MCF 10A (cell line): Measurements from ENCODE around the gene ADH6. TPM values are rescaled to one million over a fixed set of nuclear protein-coding genes. Genes with fewer than 3 reads are reported as not detected.

ENCODE experiments used
- BruUV-seq: library from RNA; stranded (reverse); fragments of 400-500 nt; replicated peaks from 2 replicates; lab custom pipeline; 2021; lab: Mats Ljungman, UMichigan
- CTCF ChIA-PET: fragments of 300-600 bp; sonication (Branson Sonifier 250); formaldehyde crosslinking; extraction: SDS; loops from one replicate; lab custom pipeline; 2021; ENCODE audit warnings: antibody characterized with exemption, inconsistent platforms; lab: Yijun Ruan, JAX
- POLR2A ChIA-PET: fragments of 300-600, 350-650 bp; sonication (Branson Sonifier 250); formaldehyde crosslinking; extraction: SDS; loops from one replicate; lab custom pipeline; 2020; ENCODE audit warnings: antibody characterized with exemption, inconsistent platforms; lab: Yijun Ruan, JAX
- DNase-seq: peaks from one replicate; pipeline ENCODE4 v3.0.0-alpha.2; 2018; ENCODE audit not compliant: unreplicated experiment
- H3K27ac Mint-ChIP-seq: one replicate; pipeline ENCODE4 v1.8.0; 2022; ENCODE audit warnings: mild to moderate bottlenecking, low read depth, mixed read lengths; ENCODE audit not compliant: unreplicated experiment
- H3K27me3 Mint-ChIP-seq: one replicate; pipeline ENCODE4 v1.8.0; 2022; ENCODE audit warnings: mixed read lengths; ENCODE audit not compliant: insufficient read depth, unreplicated experiment
- H3K36me3 Mint-ChIP-seq: one replicate; pipeline ENCODE4 v1.8.0; 2022; ENCODE audit warnings: mild to moderate bottlenecking, moderate library complexity, mixed read lengths; ENCODE audit not compliant: insufficient read depth, unreplicated experiment
- H3K4me1 Mint-ChIP-seq: one replicate; pipeline ENCODE4 v1.8.0; 2022; ENCODE audit warnings: mixed read lengths; ENCODE audit not compliant: insufficient read depth, unreplicated experiment
- H3K4me3 Mint-ChIP-seq: one replicate; pipeline ENCODE4 v1.8.0; 2022; ENCODE audit warnings: mild to moderate bottlenecking, moderate library complexity, mixed read lengths; ENCODE audit not compliant: unreplicated experiment
- H3K9me3 Mint-ChIP-seq: one replicate; pipeline ENCODE4 v1.8.0; 2022; ENCODE audit warnings: mixed read lengths; ENCODE audit not compliant: unreplicated experiment
- CTCF ChIP-seq: fragments of 200-600 bp; IDR thresholded peaks from one replicate; pipeline ENCODE4 v1.8.0; 2022; ENCODE audit warnings: antibody characterized with exemption, mild to moderate bottlenecking; ENCODE audit not compliant: unreplicated experiment
- intact Hi-C: fragments of 100-400 bp; cut with micrococcal nuclease; formaldehyde crosslinking; loops from 2 replicates; pipeline ENCODE4 v1.14.1; 2022
- total RNA-seq: library from RNA; stranded (reverse); gene quantifications from 2 replicates; pipeline ENCODE4 v1.2.3, GENCODE V29; 2022

The ADH6 gene
- total RNA-seq, 1 experiment from 2014 or later = not detected

GRCh38 chr4:99185581-99185980 lies 33.5 kb downstream of the ADH6 start:
- intact Hi-C loops = no loop called here
- Mint-ChIP-seq H3K27ac (no peak overlapping the region), H3K9me3 (peaks cover 20% of the 10 kb centered on the region), H3K36me3 (peaks cover 6% of the 10 kb centered on the region), H3K4me1 (peaks cover 5% of the 10 kb centered on the region), H3K4me3 (no peak overlapping the region), H3K27me3 (no peaks in the 10 kb centered on the region)
- no peak for DNase-seq
- BruUV-seq = no TSS peak
- no peak for TF ChIP-seq CTCF
- CTCF ChIA-PET = interaction anchor here (1.8 kb wide), 1 partner anchor 16 kb away, joined by 9 read pairs; no protein-coding TSS in a partner anchor
- POLR2A ChIA-PET = no interaction called here

- peak; percentile 94 for DNase-seq
- no peak for TF ChIP-seq CTCF
Observed at GRCh38 chr4:99180382-99181070, 38.5 kb downstream of the ADH6 start.

GRCh38 chr4:99179626-99180025 lies 39.4 kb downstream of the ADH6 start:
- Mint-ChIP-seq H3K4me1 (peaks cover 17% of the 10 kb centered on the region), H3K36me3 (peaks cover 6% of the 10 kb centered on the region), H3K27me3 (no peaks in the 10 kb centered on the region), H3K27ac (peak overlapping the region; percentile 35), H3K4me3 (no peak overlapping the region), H3K9me3 (peaks cover 15% of the 10 kb centered on the region)
- intact Hi-C loops = no loop called here
- BruUV-seq = no TSS peak
- POLR2A ChIA-PET = interaction anchor here (0.6 to 0.9 kb wide), 4 partner anchors 10 to 259 kb away, joined by 3 to 4 read pairs (median 3); partner anchors contain the start of gene ADH5
- DNase-seq = peak; percentile 91
- TF ChIP-seq CTCF = no peak
- CTCF ChIA-PET = interaction anchor here (0.9 kb wide), 1 partner anchor 71 kb away, joined by 4 read pairs; no protein-coding TSS in a partner anchor

More at GRCh38 chr4:99180382-99181070, 38.5 kb downstream of the ADH6 start:
- ChIA-PET CTCF (interaction anchor here (0.6 kb wide), 2 partner anchors 14 to 74 kb away, joined by 3 read pairs; no protein-coding TSS in a partner anchor), POLR2A (interaction anchor here (0.6 to 0.9 kb wide), 4 partner anchors 11 to 291 kb away, joined by 3 to 4 read pairs (median 3); no protein-coding TSS in a partner anchor)
- Mint-ChIP-seq H3K4me1 (peaks cover 17% of the 10 kb centered on the region), H3K4me3 (no peak overlapping the region), H3K36me3 (peaks cover 6% of the 10 kb centered on the region), H3K9me3 (peaks cover 24% of the 10 kb centered on the region), H3K27ac (no peak overlapping the region), H3K27me3 (no peaks in the 10 kb centered on the region)
- intact Hi-C loops = no loop called here
- no TSS peak for BruUV-seq

- ChIA-PET POLR2A (interaction anchor here (0.6 to 1.5 kb wide), 2 partner anchors 28 to 91 kb away, joined by 3 read pairs; partner anchors contain the start of gene ADH5), CTCF (interaction anchor here (0.9 kb wide), 1 partner anchor 71 kb away, joined by 4 read pairs; no protein-coding TSS in a partner anchor)
- intact Hi-C loops = no loop called here
- Mint-ChIP-seq H3K4me3 (no peak overlapping the region), H3K36me3 (peaks cover 3% of the 10 kb centered on the region), H3K27me3 (no peaks in the 10 kb centered on the region), H3K27ac (peak overlapping the region; percentile 35), H3K9me3 (peaks cover 12% of the 10 kb centered on the region), H3K4me1 (peaks cover 17% of the 10 kb centered on the region)
- TF ChIP-seq CTCF = no peak
- BruUV-seq = no TSS peak
- no peak for DNase-seq
Observed at GRCh38 chr4:99179178-99179577, 39.9 kb downstream of the ADH6 start.
